NCI-H774 (cell line): ENCODE results near the gene DPH1.
"Not testable (repeated sequence)": the region's sequence is repeated elsewhere in the genome, so short reads cannot be mapped to it uniquely, and the experiment has no call there.

Experiments
- DNase-seq: peaks from one replicate; lab custom pipeline; 2025; lab: John Stamatoyannopoulos, UW

The DPH1 gene

DNA sequence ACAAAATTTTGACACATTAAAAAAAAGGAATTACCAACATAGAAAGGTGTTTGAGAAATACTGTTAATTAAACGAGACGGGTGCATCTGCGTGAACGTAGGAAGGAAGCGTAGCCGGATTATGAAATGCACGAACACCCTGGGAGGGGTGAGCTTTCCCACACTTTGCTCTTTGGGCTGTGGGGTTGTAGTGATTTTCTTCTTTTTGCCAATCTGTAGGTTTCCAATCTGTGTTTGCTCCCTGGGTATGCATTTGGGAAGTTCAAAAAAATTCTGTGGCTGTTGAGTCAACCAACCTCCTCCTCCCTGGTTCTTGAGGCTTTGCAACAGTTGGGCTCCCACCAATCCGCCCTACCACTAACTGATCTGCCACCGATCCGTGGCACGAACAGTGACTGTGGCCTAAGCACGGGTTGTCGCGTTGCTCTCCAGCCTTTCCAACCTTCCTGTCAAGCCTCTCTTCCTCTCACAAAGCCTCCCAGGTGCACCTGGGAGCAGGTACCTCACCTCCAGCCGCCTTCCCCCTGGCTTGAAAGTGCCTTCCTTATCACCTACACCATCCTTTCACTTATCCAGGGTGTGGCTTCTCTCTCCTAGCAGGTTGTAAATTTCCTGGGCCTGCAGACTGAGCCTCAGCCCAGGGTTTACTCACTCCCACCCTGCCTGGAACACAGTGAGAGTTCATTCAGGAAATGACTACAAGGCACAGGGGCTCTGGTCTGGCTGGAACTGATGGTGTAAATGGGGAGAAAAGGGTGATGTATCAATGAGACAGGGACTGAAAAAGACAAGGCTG lies 21.4 kb upstream of the DPH1 start:
- no peak for DNase-seq

DNA sequence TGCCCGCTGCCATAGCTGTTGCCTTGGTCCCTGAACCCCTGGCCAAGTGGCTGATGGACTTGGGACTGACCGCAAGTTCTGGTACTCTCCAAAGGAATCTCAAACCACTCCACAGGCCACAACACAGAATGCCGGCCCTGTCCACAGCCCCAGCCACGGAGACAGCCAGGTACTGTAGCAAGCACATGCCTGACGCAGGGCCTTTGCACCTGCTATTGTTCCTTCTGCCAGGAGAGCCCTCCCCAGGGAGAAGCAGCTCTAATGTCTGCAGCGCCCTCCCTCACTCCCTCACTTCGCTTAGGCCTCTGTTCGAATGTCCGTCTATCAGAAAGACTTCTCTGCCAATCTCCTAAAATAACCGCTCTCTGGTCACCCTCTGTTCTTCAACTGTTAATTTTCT lies 20.2 kb upstream of the DPH1 start:
- DNase-seq: no peak

DNA sequence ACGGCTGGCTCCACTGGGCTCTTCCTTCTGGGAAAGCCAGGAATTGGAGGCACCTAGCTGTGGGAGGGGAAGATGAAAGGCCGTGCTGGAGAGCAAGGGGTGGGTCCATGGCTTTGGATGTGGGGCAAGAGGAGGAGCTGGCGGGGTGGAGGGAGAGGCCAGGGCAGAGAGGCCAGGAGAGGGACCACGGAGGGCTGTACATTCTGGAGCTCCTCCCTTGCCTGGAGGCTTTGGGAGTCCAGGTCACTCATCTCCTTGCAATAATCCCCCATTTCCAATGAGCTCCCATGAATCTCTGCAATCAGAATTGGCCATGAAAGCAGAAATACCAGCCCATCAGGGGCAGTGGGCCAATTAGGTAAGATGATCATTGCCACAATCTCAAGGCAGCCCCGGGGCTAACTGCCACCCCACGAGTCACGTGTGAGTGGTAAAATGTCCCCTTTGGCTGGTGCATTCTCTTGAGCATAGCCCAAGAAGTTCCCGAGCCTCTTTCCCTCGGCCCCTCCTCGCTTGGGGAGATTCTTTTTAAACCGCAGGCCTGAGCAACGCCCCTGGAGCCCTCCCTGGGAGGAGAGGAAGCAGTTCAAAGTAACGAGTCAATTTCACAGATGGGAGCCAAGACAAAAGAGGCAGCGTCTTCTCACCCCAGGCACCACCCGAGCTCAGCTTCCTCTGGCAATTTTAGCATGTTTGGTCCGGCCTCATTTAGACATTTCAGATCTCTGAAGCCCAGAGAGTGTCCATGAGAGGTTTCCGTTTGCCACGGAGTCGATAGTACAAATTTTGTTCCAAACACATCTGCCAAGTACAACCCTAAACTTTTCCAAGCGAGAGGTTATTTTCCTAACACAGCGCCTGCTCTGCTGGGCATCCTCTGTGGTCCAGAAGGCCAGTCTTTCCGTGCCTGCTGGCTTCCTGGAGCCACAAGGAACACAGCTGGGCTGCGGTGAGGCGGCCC lies 18.3 kb upstream of the DPH1 start:
- no peak for DNase-seq

DNA sequence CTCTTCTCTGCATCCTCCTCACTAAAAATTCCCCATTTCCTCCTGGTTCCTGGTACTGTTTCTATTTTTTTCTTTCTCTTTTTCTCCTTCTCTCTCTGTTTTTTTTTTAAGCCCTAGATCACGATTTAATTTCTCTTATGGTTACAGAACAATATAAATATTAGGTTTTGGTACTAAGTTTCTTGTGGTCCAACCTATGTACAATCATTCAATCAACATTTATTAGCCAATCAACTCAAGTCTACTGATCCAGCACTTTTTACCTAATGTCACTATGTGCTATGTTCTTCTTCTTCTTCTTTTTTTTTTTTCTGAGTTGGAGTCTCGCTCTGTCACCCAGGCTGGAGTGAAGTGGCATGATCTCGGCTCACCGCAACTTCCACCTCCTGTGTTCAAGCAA lies 17.5 kb upstream of the DPH1 start:
- no peak for DNase-seq

DNA sequence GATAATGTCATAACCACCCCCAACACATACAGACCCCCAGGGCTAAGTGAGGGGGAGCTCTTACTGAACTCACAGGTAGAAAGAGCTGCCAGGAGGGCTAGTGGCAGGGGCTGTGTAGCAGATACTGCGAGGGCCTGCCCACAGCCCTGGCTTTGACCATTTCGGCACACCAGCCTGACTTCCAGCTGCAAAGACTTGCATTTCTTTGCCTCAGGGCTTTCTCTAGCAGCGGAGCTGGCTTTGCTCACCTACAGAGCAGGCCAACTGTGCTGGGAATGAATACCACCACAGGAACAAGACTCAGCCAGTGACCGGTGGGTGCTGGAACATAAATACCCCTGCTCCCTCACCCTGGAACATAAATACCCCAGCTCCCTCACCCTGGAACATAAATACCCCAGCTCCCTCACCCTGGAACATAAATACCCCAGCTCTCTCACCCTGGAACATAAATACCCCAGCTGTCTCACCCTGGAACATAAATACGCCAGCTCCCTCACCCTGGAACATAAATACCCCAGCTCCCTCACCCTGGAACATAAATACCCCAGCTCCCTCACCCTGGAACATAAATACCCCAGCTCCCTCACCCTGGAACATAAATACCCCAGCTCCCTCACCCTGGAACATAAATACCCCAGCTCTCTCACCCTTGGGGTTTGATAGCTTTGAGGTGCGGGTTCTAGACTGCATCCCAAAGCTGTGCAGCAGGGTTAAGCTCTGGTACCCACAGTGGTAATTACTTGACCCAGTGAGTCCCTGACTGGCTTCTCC lies 16.5 kb upstream of the DPH1 start:
- not testable (repeated sequence) for DNase-seq

DNA sequence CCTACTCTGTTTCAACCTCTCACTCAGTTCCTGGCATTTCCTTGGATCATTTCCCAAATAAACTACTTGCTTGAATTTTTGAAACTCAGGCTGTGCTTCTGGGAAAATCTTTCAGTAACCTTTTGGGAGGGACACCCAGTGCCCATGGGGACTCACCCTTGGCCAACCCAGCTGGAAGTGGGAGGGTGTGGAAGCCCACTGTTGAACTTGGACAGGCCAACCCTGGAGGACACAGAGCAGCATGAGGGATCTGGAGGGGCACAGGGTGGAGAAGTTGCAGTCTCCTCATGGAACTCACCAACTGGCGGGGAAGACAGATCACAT lies 16.0 kb upstream of the DPH1 start:
- DNase-seq: no peak

DNA sequence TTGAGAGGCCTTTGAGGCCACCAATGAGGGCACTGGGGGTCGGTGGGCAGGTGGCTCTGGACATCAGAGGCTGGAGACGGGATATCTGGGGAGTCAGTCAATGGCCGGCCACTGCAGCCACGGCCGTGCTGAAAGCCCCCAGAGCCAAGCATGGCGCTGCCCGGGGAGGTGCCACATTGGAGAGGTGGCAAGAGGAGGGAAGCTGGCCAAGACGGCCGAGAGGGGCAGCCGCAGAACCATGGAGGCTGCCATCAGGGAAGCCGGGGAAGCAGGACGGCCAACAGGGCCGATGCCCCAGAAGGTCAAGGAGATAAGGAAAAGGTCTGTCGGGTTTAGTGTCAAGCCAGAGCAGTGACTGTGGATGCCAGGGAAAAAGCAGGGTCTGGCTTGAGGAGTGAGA lies 14.6 kb upstream of the DPH1 start:
- DNase-seq: no peak

DNA sequence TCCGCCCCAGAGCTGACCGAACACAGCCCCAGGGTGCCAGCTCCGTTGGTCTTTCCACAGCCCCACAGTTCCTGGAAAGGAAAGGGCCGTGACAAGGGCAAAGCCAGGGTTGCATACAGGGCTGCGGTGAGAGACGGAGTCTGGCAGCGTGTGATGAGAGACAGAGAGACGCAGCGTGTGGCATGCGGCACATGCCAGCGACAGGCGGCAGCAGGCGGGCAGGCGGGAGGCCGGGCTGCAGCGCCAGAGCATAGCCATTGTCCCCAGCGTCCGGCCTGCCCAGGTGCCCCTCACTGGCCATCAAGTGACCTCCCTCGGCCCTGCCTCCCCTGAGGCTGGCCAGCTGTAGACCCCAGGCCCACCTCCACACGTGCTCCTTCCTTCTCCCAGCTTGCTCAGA lies 13.5 kb upstream of the DPH1 start:
- DNase-seq: no peak

DNA sequence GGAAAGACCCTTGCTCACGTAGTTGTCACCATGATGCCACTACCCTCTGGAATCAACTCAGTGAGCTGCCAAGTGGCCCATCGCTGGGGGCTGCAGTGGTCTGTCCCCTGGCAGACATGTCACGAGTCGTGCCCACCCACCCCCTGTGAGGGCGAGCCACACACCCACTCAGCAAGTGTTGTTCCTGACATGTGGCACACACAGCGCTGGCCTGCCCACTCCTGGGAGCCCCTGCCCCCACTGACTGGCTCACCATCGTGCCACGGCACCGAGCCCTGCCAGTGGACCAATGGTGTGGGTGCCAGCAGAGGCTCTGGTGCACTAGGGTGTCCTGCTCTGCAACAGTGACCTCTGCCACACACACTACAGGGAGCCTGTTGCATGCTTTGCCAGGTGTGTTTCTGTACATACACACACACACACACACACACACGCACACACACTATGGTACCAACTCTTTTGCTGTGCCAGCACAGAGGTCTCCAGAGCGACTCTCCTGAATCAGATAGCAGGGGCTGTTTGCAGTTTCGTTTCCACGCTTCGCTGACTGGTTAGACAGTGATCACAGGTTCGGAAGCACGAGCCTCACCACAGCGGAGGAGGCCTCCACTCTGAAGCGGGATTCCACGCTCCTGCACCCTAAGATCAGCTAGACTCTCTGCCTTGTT lies 12.5 kb upstream of the DPH1 start:
- DNase-seq: no peak

DNA sequence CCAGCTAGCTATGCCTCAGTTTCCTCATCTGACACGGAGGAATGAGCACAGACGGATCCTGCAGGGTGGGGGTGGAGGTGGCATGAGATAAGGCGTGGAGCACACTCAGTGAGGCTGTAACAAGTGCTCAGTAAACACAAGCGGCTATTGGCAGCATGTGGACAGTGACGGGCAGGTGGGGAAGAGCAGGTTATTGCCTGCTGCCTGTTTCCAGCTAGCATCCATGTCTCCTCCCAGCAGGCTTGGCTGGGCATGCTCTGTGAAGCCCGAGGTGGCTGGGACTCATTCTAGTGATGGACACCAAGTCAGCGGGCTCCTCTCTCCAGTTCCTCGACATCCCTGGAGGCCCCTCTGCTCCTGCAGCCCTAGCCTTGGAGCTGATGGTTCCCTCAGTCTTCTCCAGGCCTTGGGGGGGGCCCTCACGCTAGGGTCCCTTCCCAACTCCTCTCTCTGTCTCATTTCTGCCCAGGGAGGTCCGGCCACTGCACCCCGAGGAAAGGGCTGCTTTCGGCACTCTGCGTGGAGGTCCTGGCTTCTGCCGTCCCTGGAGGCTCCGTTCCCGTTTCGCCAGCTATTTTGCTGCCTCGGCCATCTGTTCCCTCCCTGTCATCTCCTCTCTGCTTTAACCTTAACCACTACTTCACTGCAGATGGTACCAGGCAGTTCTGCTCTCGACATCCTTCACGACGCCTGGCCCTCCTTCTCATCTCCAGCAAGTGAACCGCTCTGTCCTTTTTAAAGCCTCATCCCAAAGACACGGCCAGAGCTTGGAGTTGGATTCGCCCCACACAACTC lies 11.0 kb upstream of the DPH1 start:
- no peak for DNase-seq

DNA sequence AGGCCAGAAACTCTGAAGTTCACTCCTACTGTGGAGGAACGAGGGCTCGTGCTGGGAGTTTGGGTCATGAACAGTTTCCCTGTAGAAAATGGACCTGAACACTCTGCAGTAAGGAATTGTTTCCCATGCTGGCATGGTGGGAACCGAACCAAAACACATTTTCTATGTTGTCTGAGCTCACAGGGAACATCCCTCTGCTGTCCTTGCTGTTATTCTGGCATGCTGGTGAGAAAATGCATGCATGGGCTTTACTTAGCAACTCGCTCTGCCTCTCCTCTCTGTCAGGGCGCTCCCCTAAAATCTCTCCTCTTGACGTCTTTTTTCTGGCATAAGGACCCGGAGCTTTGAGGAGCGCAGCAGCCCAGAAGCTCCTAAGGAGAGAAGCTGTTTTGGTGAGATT lies 10.2 kb upstream of the DPH1 start:
- DNase-seq: no peak

DNA sequence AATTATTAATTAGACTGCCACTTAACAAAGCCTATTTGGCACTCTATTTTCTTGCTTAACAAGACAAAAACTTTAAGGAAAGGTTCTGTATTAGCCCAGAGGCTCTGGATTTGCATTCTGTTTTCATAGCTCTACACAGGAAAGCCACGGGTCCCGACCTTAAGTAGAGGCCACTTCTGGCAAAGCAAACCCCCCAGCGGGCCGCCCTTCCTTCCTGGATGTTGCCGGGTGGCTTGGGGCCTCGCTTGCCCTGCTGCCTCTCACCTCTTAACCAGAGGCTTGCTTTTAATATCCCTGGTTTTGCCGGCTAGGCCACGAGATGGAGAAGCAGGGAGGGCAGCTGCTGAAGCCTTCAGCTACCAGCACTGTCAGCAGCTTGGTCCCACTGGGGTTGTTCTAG lies 9.2 kb upstream of the DPH1 start:
- no peak for DNase-seq

DNA sequence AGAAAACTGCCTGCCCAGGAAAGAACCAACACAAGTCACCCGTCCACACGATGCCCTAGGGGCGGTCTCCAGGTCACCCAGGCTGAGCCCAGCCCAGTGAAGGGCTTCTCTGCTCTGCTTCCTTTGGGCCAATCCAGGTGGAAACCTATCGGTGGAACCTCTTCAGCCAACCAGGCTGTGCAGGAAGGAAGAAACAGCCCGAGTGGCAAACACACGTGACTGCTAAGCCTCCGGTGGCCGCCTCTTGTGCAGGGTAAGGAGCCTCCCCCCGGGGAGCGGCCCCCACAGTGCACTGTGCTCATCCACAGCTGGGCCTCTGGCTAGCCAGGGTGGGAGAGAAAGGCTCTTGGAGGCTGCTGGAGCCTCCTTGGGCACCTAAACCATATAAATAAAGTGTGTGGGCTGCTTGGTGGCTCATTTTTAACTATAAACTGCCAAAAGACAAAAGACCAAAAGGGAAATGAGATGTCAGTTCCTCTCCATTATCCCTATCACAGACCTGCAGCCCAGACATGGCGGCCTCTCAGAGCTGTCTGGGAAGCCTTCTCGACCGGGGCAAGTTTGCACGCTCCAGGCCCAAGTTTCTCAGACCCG lies 7.2 kb upstream of the DPH1 start:
- DNase-seq: no peak

DNA sequence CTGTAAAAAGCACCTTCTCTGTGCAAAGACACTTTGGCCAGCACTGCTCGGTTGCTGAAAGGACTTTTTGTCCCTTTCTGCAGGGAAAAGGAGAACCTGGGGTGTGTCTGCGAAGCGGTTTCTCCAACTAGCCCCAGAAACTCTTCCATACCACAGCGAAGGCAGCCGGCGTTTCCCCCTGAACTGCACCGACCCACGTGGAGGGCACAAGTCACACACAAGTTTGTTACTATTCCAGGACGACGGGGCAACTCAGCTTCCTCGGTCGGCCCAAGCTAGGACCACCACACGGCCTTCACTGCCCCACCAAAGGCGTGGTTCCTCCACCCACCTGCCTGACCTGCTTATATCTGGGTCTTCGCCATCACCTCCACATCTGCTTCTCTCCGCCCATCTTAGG lies 6.7 kb upstream of the DPH1 start:
- no peak for DNase-seq

DNA sequence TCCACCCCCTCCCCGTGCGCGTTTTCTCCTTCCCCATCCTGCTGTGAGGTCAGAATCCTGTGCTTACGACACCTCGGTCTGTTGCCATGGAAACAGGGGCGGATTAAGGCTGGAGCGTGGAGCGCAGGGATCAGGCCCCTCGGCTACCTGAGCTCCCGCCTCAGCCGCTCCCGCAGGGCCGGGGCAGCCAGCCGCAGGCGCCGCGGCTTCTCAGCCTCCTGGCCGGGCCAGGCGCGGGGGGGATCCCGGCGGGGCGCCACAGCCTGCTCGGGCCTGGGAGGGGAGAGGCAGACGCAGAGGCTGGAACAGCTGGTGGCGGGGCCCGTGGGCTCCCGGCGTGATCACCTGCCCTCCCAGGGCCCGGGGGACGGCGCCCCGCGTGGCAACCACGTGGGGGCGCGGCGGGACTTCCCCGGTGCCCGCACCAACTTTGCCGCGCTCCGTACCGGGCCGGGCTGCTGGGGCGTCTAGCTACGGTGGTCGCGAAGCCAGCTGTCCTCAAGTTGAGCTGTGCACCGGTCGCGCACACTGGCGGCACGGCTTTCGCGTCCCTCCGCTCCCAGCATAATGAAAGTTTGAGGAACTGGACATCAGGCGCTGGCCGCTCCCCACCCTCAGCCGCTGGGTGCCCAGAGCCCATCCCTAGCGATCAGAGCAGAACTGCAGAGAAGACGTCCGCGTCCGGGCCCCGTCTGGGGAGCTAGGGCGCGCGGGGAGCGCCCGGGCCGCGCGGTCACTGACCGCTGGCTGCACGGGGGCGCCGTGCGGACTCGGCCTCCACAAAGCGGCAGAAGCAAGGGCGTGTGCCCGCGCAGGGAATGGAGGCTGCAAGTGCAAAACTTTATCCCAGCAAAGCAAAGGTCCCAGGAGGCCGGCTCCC lies 6.0 kb upstream of the DPH1 start:
- DNase-seq: no peak

DNA sequence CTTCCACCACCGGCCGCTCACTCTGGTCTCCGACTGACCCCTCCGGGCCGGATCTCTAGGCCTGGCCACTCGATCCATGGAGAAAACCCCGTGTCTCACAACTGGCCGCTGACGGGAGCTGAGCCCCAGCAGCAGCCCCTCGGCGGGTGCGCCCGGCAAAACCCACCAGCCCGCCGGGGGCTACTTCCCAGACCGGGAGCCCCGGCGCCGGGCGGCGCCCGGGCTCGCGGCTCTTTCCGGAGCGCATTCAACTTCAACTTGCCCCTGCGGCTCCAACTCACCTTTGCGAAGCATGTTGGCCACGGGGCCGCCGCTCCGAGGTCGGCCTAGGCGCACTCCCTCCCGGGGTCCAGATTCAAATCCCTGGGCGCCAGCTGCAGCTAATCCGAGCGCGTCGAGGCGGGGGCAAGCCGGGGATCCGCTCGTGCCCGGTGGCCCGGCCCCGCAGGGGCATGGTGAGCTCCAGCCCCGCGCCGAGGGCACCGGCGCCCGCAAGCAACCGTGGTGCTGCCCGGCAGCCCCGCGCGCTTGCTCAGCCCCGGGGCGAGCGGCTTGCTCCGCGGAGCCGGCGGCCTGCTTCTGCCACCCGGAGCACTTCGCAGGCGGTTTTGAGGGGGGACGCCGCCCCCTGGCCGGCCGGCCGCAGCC lies 5.3 kb upstream of the DPH1 start:
- no peak for DNase-seq

DNA sequence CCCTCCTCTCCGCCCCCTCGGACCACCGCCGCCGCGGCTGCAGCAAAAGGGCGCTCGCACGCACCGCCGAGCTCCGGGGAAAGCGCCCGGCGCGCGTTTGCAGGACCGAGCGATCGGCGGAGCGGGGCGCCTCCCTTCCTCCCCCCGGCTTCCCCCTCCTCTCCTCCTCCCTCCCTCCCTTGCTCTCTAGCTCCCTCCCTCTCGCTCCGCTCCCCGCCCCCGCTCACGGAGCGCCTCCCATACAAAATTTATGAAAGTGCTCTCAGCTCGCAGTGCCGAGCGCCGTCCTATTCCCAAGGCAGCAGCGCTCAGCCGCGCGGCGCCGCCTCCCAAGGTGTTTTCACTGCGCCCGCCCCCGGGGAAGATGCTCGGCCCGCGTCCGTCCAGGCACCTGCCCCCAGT lies 4.7 kb upstream of the DPH1 start, which contains the start of gene RTN4RL1:
RTN4RL1 (minus strand) TSS at position 115 of the 402 bp plus-strand sequence. CDS start 469 bp downstream, outside the sequence.
- no peak for DNase-seq

DNA sequence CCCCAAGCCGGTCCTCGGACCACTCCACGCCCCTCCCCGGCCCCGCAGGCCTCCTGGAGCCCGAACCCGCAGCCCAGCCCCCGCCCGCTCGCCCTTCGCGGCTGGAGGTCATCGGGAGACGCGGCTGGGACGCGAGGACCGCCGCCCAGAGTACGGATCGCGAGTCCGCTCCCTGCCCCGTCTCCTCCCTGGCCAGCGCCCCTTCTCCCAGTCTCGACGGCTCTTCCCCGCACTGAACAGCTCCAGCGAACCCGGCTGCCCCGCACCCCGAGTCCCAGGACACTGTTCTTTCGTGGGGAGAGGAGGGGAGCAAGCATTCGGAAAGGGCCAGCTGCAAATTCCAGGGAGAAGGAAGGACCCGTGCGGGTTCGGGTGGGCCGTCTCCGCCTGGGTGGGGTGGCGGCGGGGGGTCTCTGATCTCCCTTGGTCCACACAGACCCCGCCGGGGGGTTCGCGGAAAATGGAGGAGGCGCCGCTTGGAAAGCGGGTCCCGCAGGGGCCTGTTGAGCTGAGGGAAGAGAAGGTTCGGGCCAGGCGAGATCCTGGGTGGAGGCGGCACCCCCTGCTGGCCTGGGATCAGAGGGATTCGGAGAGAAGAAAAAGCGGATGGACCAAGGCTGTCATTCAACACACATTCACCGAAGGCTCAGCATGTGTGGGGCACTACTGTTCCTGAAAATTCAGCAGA lies 4.2 kb upstream of the DPH1 start:
- DNase-seq: no peak
